ENCODE results near the gene GUK1.

GUK1 gene

GRCh38 chr1:228139406-228139930 lies 611 bp upstream of the GUK1 start:
- DNase-seq (ENCODE audit: low read depth): no peak
- H3K4me3 ChIP-seq (ENCODE audit: low read depth, low read length): peak overlapping the region; percentile 70
- no peak for TF ChIP-seq CTCF (IDR thresholded peaks at IDR 0.05; ENCODE audit: low read depth, low read length)
- TF ChIP-seq MAX (IDR thresholded peaks at IDR 0.05; ENCODE audit: low read depth, low read length): no peak
- TF ChIP-seq POLR2A (IDR thresholded peaks at IDR 0.05; ENCODE audit: extremely low read depth, insufficient read length): peak; percentile 76

- H3K4me3 ChIP-seq (ENCODE audit: low read depth, low read length): peak overlapping the region; percentile 85
- no peak for DNase-seq (ENCODE audit: low read depth)
- TF ChIP-seq POLR2A (IDR thresholded peaks at IDR 0.05; ENCODE audit: extremely low read depth, insufficient read length): no peak
- TF ChIP-seq CTCF (IDR thresholded peaks at IDR 0.05; ENCODE audit: low read depth, low read length): no peak
- TF ChIP-seq MYC (IDR thresholded peaks at IDR 0.05; ENCODE audit: low read depth, low read length): no peak
- no peak for TF ChIP-seq MAX (IDR thresholded peaks at IDR 0.05; ENCODE audit: low read depth, low read length)
These were observed 696 bp downstream of the GUK1 start for GRCh38 chr1:228140724-228141225.

GRCh38 chr1:228141226-228142044 lies 1.4 kb downstream of the GUK1 start:
- DNase-seq (ENCODE audit: low read depth): no peak
- peak overlapping the region; percentile 85 for H3K4me3 ChIP-seq (ENCODE audit: low read depth, low read length)
- no peak for TF ChIP-seq MAX (IDR thresholded peaks at IDR 0.05; ENCODE audit: low read depth, low read length)
- no peak for TF ChIP-seq CTCF (IDR thresholded peaks at IDR 0.05; ENCODE audit: low read depth, low read length)
- TF ChIP-seq POLR2A (IDR thresholded peaks at IDR 0.05; ENCODE audit: extremely low read depth, insufficient read length): no peak
- TF ChIP-seq MYC (IDR thresholded peaks at IDR 0.05; ENCODE audit: low read depth, low read length): no peak

- TF ChIP-seq MAX (IDR thresholded peaks at IDR 0.05; ENCODE audit: low read depth, low read length) (no peak), CTCF (IDR thresholded peaks at IDR 0.05; ENCODE audit: low read depth, low read length) (no peak), POLR2A (IDR thresholded peaks at IDR 0.05; ENCODE audit: extremely low read depth, insufficient read length) (no peak), MYC (IDR thresholded peaks at IDR 0.05; ENCODE audit: low read depth, low read length) (no peak)
- DNase-seq (ENCODE audit: low read depth): no peak
- no peak overlapping the region for H3K4me3 ChIP-seq (ENCODE audit: low read depth, low read length)
These were observed 2.1 kb downstream of the GUK1 start for GRCh38 chr1:228142155-228142691.

GRCh38 chr1:228142701-228143136 lies 2.6 kb downstream of the GUK1 start:
- no peak overlapping the region for H3K4me3 ChIP-seq (ENCODE audit: low read depth, low read length)
- DNase-seq (ENCODE audit: low read depth): no peak
- no peak for TF ChIP-seq POLR2A (IDR thresholded peaks at IDR 0.05; ENCODE audit: extremely low read depth, insufficient read length)
- TF ChIP-seq CTCF (IDR thresholded peaks at IDR 0.05; ENCODE audit: low read depth, low read length): no peak
- TF ChIP-seq MAX (IDR thresholded peaks at IDR 0.05; ENCODE audit: low read depth, low read length): no peak
- TF ChIP-seq MYC (IDR thresholded peaks at IDR 0.05; ENCODE audit: low read depth, low read length): no peak
